HG03066 (cell line): ENCODE results near the gene CHAF1A.

Source experiments
- ATAC-seq: cut with Tn5 transposase; IDR thresholded peaks from one replicate; pipeline ENCODE4 v1.9.1; 2021; ENCODE audit warnings: low read depth; ENCODE audit not compliant: unreplicated experiment

The CHAF1A gene

GRCh38 chr19:4400135-4400936 lies 2.1 kb upstream of the CHAF1A start, which contains the start of gene SH3GL1:
Gene SH3GL1, minus strand, starts transcription at chr19:4400547. Its CDS starts 179 bp downstream, at chr19:4400368.
- peak; percentile 53 for ATAC-seq

- ATAC-seq: no peak
Observed at GRCh38 chr19:4401769-4402170, 670 bp upstream of the CHAF1A start.

- ATAC-seq: no peak
Observed at GRCh38 chr19:4403005-4403761, 743 bp downstream of the CHAF1A start.

GRCh38 chr19:4405977-4406376 lies 3.5 kb downstream of the CHAF1A start:
- no peak for ATAC-seq

GRCh38 chr19:4406626-4407025 lies 4.2 kb downstream of the CHAF1A start:
- ATAC-seq: no peak

GRCh38 chr19:4409123-4409933 lies 6.9 kb downstream of the CHAF1A start:
- no peak for ATAC-seq

- no peak for ATAC-seq
Observed at GRCh38 chr19:4413588-4413987, 11.1 kb downstream of the CHAF1A start.

GRCh38 chr19:4414144-4414799 lies 11.8 kb downstream of the CHAF1A start:
- ATAC-seq: no peak

- no peak for ATAC-seq
Observed at GRCh38 chr19:4414800-4415321, 12.4 kb downstream of the CHAF1A start.

- no peak for ATAC-seq
Observed at GRCh38 chr19:4415352-4415751, 12.9 kb downstream of the CHAF1A start.

- ATAC-seq: no peak
Observed at GRCh38 chr19:4416268-4416667, 13.8 kb downstream of the CHAF1A start.

- ATAC-seq: no peak
Observed at GRCh38 chr19:4423416-4424126, 21.1 kb downstream of the CHAF1A start.

- no peak for ATAC-seq
Observed at GRCh38 chr19:4425537-4425936, 23.1 kb downstream of the CHAF1A start.

- no peak for ATAC-seq
Observed at GRCh38 chr19:4428326-4428975, 26.0 kb downstream of the CHAF1A start.

GRCh38 chr19:4429256-4429655 lies 26.8 kb downstream of the CHAF1A start:
- ATAC-seq: no peak

GRCh38 chr19:4429771-4430171 lies 27.3 kb downstream of the CHAF1A start:
- no peak for ATAC-seq

GRCh38 chr19:4430760-4431159 lies 28.3 kb downstream of the CHAF1A start:
- ATAC-seq: no peak

- no peak for ATAC-seq
Observed at GRCh38 chr19:4431296-4431695, 28.9 kb downstream of the CHAF1A start.
